AG09309 (cell line): ENCODE measurements around the gene TPO.
A peak's percentile ranks its signal among the peaks of the same experiment; 100 is the strongest.
"Not testable (repeated sequence)": the region's sequence is repeated elsewhere in the genome, so short reads cannot be mapped to it uniquely, and the experiment has no call there.

ENCODE experiments used
- DNase-seq: peaks from one replicate; pipeline ENCODE4 v3.0.0-alpha.2; 2010; ENCODE audit warnings: low read depth
- H3K4me3 ChIP-seq: 2 replicates; pipeline ENCODE4 v1.5.1; 2011; ENCODE audit warnings: mild to moderate bottlenecking, low read depth, low read length, moderate library complexity; ENCODE audit not compliant: control insufficient read depth
- TF ChIP-seq, protein P1 (sequence below): IDR thresholded peaks from 2 replicates; pipeline ENCODE4 v1.5.1; 2011; ENCODE audit warnings: mild to moderate bottlenecking, low read depth, low read length, inconsistent platforms; ENCODE audit not compliant: insufficient read depth, control insufficient read depth; ENCODE audit errors: missing control alignments

The TPO gene

DNA sequence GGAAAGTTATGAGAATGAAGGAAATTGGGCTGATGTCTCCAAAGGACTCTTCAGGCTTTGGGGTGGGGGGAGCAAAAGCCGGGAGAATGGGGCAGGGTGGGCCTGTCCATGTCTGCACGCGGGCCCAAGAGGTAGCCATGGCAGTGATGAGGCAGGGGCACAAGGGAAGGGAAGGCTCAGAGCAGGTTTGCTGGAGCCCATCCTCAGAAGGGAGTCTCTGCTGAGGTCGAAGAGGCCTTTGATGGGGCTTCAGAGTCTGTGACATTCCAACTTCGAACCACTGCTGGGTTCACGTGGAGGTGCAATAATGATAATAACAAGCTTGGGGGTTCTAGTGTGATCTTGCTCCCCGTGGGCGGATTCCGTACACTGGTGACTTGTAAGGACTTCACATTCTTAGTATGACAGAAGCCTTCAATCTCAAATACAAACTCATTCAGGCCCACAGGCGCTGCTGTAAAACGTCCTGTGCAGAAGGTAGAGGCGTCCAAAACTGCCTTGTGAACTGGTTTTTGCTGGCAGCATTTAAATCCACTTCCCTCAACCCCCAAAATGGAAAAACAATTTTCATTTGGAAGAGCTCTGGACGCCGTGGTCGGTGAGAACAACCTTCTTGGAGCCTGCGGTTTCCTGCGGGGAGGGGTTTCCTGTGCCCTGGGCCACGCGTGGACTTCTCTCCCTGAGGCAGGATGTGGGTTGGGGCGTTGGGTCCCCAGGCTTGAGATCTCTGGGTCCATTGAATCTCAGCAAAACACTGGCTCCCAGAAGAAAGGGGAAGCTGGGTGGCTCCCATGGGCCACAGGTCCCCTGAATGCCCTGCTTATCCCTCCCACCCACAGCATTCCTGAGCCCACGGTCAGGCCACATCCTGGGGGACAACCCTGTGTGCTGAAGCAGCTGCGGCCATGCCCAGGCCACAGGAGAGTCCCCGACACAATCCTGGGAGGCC is 151.0 kb downstream of the TPO start:
- no peak for DNase-seq
- TF ChIP-seq, protein P1, sequence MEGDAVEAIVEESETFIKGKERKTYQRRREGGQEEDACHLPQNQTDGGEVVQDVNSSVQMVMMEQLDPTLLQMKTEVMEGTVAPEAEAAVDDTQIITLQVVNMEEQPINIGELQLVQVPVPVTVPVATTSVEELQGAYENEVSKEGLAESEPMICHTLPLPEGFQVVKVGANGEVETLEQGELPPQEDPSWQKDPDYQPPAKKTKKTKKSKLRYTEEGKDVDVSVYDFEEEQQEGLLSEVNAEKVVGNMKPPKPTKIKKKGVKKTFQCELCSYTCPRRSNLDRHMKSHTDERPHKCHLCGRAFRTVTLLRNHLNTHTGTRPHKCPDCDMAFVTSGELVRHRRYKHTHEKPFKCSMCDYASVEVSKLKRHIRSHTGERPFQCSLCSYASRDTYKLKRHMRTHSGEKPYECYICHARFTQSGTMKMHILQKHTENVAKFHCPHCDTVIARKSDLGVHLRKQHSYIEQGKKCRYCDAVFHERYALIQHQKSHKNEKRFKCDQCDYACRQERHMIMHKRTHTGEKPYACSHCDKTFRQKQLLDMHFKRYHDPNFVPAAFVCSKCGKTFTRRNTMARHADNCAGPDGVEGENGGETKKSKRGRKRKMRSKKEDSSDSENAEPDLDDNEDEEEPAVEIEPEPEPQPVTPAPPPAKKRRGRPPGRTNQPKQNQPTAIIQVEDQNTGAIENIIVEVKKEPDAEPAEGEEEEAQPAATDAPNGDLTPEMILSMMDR = no peak
- no peak overlapping the region for H3K4me3 ChIP-seq

DNA sequence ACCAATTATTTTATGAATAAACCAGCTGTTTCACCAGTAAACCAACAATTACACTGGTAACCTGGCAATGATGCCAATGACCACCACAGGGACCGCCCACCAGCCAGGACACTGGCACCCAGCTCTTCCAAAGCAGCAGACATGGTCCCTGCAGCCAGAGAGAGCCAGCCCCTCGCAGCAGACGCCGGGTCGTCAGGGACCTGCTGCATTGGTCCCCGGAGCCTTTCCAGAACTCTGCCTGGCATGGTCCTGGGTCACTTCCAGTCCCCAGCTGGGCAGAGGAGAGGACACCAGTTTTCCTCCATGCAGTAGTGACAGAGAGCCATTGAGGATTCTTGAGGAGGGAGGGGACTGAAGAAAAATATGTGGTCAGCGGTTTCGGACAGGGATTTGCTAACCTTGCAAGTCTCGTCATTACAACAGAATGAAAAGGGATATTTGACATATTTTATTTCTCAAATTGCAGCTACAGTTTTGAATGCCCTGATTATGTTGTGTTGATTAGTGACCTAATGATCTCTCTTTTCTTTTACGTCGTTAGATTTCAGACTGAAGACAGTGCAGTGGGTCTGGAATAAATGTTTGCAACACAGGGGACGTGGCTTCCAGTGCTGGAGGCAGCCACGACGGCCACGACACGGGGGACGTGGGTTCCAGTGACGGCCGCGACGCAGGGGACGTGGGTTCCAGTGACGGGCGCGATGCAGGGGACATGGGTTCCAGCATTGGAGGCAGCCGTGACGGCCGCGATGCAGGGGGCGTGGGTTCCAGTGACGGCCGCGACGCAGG is 154.5 kb downstream of the TPO start:
- no peak for DNase-seq
- TF ChIP-seq, protein P1 = no peak
- no peak overlapping the region for H3K4me3 ChIP-seq

DNA sequence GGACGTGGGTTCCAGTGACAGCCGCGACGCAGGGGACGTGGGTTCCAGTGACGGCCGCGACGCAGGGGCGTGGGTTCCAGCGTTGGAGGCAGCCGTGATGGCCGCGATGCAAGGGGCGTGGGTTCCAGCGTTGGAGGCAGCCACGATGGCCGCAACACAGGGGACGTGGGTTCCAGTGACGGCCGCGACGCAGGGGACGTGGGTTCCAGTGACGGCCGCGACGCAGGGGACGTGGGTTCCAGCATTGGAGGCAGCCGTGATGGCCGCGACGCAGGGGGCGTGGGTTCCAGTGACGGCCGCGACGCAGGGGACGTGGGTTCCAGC is 155.0 kb downstream of the TPO start:
- H3K4me3 ChIP-seq, DNase-seq: not testable (repeated sequence)

DNA sequence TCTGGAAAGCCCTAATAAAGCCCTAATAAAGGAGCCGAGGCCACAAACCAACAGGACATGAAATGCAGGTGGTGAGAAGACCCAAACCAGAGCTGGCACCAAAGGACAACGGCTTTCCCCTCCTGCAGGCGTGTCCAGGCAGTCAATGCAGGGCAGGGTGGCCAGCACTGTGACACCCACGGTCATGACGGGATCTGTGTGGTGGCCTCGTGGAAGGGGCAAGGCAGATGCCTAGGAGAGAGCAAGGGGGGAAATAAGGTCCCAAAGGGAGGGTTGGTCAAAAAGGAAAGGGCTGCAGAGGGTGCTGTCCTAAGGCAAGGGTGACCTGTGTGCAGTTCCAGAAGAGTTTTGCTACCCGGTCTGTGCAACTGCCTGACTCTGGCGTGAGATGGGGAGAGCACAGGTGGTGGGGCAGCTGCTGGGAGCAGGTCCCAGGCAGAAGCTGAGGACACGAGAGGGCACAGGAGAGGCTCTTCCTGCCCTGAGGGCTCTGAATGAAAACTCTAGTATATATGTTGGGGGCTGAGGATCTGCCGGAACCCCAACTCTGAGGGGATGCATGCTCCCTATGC is 156.7 kb downstream of the TPO start:
- H3K4me3 ChIP-seq = no peak overlapping the region
- TF ChIP-seq, protein P1 = no peak
- no peak for DNase-seq

DNA sequence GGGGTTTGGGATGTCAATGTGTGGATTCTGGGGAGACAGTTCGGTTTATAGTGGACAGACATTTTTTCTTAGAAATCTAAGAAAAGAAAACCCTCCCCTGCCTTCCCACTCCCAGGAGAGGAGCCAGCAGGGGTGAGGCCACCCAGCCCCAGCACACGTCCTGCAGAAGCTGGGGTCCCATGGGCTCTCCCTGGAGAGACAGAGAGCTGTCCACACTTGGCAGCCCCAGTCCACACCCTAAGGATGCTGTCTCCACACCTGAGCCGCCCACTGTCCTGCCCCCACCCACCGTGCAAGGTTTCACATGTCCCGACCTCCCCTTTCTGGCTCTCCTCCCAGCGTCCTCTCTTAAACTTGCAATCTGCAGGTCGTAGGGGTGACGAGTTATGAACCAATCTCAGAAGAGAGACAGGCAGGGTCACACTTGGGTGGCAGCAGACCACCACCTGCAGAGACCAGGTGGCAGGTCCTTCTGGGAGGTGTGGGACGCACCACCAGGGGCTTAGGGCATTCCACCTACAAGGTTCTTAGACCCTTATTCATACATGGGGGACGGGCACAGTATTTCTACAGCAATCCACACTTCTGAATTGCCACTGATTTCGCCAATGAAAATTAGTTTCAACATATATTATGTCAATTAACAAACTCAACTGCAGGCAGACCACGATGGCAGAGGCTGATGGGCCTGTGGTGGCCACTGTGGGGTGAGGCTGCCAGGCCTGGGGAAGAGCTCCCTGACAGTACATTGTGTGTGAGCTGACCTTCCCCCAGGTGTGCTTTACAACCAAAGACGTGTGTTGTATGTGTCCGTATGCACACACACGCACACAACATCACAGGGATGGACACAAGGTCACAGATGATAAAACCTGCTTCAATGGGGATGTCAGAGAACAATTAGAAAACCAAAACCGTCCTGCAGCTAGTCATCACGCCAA is 158.5 kb downstream of the TPO start:
- TF ChIP-seq, protein P1 = no peak

DNA sequence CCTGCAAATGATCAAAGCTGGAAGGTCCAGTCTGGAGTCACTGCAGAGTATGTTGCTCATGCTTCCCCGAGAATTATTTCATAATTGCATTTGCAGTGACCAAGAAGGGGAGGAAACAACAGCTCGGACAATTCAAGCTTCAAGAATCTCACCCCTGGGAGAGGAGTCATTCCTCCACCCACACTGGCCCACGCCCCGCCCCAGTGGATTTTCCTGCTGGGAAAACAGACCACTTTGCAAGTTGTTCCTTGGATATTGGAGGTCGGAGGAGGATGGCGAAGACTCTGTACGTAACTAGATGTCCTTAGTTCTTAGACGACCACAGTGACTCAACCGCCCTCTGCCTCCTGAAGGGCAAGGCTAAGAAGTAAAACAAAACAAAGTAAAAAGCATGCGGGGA is 159.4 kb downstream of the TPO start:
- no peak overlapping the region; the same call in 1 of the 2 replicates for H3K4me3 ChIP-seq
- peak; percentile 46 for DNase-seq
- TF ChIP-seq, protein P1 = no peak

More for the DNA sequence above, 158.5 kb downstream of the TPO start:
- DNase-seq = no peak
- no peak overlapping the region for H3K4me3 ChIP-seq
